ENCODE data around the gene UNK. TPM values are rescaled to one million over a fixed set of nuclear protein-coding genes. Genes with fewer than 3 reads are reported as not detected.

Gene UNK
- total RNA-seq, 1 experiment from 2014 or later = 35.4 TPM

GRCh38 chr17:75751676-75752404, 32.8 kb upstream of the UNK start:
- H3K9me3 Mint-ChIP-seq = no peaks in the 10 kb centered on the region
- no peak overlapping the region for H3K27ac Mint-ChIP-seq
- POLR2A ChIA-PET = no interaction called here
- CTCF ChIA-PET = interaction anchor here (1.0 to 9.4 kb wide), 10 partner anchors 10 to 150 kb away, joined by 3 to 318 read pairs (median 94); partner anchors contain the start of genes GALK1 and SMIM5
- no peak overlapping the region for H3K4me3 Mint-ChIP-seq
- H3K27me3 Mint-ChIP-seq (ENCODE audit: low read depth) = peaks cover 8% of the 10 kb centered on the region
- DNase-seq (ENCODE audit: low spot score) (no peak), ATAC-seq (no peak)
- TF ChIP-seq MAX (CRISPR knock-in tag; IDR thresholded peaks at IDR 0.05) (no peak), MYBL2 (CRISPR knock-in tag; IDR thresholded peaks at IDR 0.05) (no peak), ZBTB21 (CRISPR knock-in tag; IDR thresholded peaks at IDR 0.05; ENCODE audit: borderline replicate concordance) (no peak), CTCF (IDR thresholded peaks at IDR 0.05) (no peak), TEAD1 (CRISPR knock-in tag; IDR thresholded peaks at IDR 0.05) (no peak), ZNF425 (CRISPR knock-in tag; conservative IDR thresholded peaks at IDR 0.05) (no peak), ZNF532 (CRISPR knock-in tag; IDR thresholded peaks at IDR 0.05; ENCODE audit: borderline replicate concordance) (no peak), HMGXB4 (CRISPR knock-in tag; IDR thresholded peaks at IDR 0.05) (no peak), ZMAT4 (CRISPR knock-in tag; IDR thresholded peaks at IDR 0.05) (no peak), TCF7 (CRISPR knock-in tag; IDR thresholded peaks at IDR 0.05; ENCODE audit: low read depth) (no peak), FOXJ3 (CRISPR knock-in tag; IDR thresholded peaks at IDR 0.05; ENCODE audit: borderline replicate concordance) (no peak), OVOL2 (CRISPR knock-in tag; IDR thresholded peaks at IDR 0.05; ENCODE audit: borderline replicate concordance) (no peak), JUN (CRISPR knock-in tag; IDR thresholded peaks at IDR 0.05) (no peak), NR2C2 (CRISPR knock-in tag; IDR thresholded peaks at IDR 0.05) (no peak), PRRX2 (CRISPR knock-in tag; IDR thresholded peaks at IDR 0.05) (no peak), AFF4 (CRISPR knock-in tag; IDR thresholded peaks at IDR 0.05; ENCODE audit: borderline replicate concordance) (no peak), FOXP4 (CRISPR knock-in tag; IDR thresholded peaks at IDR 0.05) (no peak), ELF4 (CRISPR knock-in tag; IDR thresholded peaks at IDR 0.05; ENCODE audit: low read depth) (no peak)
- H3K4me1 Mint-ChIP-seq = peaks cover 6% of the 10 kb centered on the region
- no peaks in the 10 kb centered on the region for H3K36me3 Mint-ChIP-seq

All from WTC11 (cell line).